ENCODE data around the gene WDR6. TPM values are rescaled to one million over a fixed set of nuclear protein-coding genes. Genes with fewer than 3 reads are reported as not detected.
"Not testable (repeated sequence)": the region's sequence is repeated elsewhere in the genome, so short reads cannot be mapped to it uniquely, and the experiment has no call there.

The WDR6 gene
- total RNA-seq, 1 experiment from 2014 or later = 213 TPM

GRCh38 chr3:49007771-49008528, 759 bp downstream of the WDR6 start:
- ChIA-PET CTCF (interaction anchor here (0.5 to 9.3 kb wide), 15 partner anchors 10 to 1395 kb away, joined by 3 to 124 read pairs (median 6); partner anchors contain the start of genes ARIH2, CELSR3, DALRD3 and NCKIPSD), POLR2A (interaction anchor here (0.9 to 4.6 kb wide), 14 partner anchors 10 to 462 kb away, joined by 3 to 81 read pairs (median 5); partner anchors contain the start of genes CELSR3, DAG1, DALRD3 and NDUFAF3)
- Mint-ChIP-seq H3K27me3 (ENCODE audit: low read depth) (no peaks in the 10 kb centered on the region), H3K4me1 (peaks cover 15% of the 10 kb centered on the region), H3K27ac (peak overlapping the region; percentile 100), H3K36me3 (peaks cover 20% of the 10 kb centered on the region), H3K9me3 (no peaks in the 10 kb centered on the region), H3K4me3 (peak overlapping the region; percentile 99)
- TF ChIP-seq ATF6 (CRISPR knock-in tag; IDR thresholded peaks at IDR 0.05) (no peak), EMX1 (CRISPR knock-in tag; IDR thresholded peaks at IDR 0.05) (no peak), ZNF416 (CRISPR knock-in tag; IDR thresholded peaks at IDR 0.05) (peak; percentile 39; the same call in 1 of the 2 replicates), FOXK1 (CRISPR knock-in tag; IDR thresholded peaks at IDR 0.05) (no peak), ZNF671 (CRISPR knock-in tag; IDR thresholded peaks at IDR 0.05) (0 out of 2 replicates have a peak, but pooled peaks have one; percentile 1), ERG (CRISPR knock-in tag; IDR thresholded peaks at IDR 0.05) (peak; percentile 79)
- TF ChIP-seq, protein P1, sequence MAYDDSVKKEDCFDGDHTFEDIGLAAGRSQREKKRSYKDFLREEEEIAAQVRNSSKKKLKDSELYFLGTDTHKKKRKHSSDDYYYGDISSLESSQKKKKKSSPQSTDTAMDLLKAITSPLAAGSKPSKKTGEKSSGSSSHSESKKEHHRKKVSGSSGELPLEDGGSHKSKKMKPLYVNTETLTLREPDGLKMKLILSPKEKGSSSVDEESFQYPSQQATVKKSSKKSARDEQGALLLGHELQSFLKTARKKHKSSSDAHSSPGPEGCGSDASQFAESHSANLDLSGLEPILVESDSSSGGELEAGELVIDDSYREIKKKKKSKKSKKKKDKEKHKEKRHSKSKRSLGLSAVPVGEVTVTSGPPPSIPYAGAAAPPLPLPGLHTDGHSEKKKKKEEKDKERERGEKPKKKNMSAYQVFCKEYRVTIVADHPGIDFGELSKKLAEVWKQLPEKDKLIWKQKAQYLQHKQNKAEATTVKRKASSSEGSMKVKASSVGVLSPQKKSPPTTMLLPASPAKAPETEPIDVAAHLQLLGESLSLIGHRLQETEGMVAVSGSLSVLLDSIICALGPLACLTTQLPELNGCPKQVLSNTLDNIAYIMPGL (CRISPR knock-in tag; IDR thresholded peaks at IDR 0.05) = peak; percentile 4; the same call in 1 of the 2 replicates
- TF ChIP-seq, protein P2, sequence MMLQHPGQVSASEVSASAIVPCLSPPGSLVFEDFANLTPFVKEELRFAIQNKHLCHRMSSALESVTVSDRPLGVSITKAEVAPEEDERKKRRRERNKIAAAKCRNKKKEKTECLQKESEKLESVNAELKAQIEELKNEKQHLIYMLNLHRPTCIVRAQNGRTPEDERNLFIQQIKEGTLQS (CRISPR knock-in tag; conservative IDR thresholded peaks at IDR 0.05) = no peak
- DNase-seq (ENCODE audit: low spot score) (peak; percentile 95), ATAC-seq (peak; percentile 75)

DNA sequence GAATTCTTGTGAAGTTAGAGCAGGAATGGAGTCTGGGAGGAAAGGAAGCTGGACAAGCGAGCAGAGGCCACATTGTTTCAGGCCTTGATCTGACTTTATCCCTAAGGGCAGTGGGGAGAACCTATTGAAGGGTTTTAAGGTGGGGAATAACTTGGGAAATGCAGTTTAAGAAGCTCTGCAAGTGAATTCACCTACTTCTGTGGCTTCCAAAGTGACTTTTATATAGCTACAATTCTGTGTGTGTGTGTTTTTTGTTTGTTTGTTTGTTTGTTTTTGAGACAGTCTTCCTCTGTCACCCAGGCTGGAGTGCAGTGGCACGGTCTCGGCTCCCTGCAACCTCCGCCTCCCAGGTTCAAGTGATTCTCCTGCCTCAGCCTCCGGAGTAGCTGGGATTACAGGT, 1.4 kb downstream of the WDR6 start:
- Mint-ChIP-seq H3K36me3 (peaks cover 23% of the 10 kb centered on the region), H3K4me1 (peaks cover 15% of the 10 kb centered on the region), H3K27ac (peak overlapping the region; percentile 91), H3K4me3 (peak overlapping the region; percentile 99)
- ChIA-PET CTCF (interaction anchor here (1.6 to 9.3 kb wide), 4 partner anchors 14 to 441 kb away, joined by 4 to 124 read pairs (median 56); partner anchors contain the start of genes ARIH2, NDUFAF3 and P4HTM), POLR2A (interaction anchor here (1.0 to 4.6 kb wide), 3 partner anchors 9 to 19 kb away, joined by 3 to 81 read pairs (median 40); partner anchors contain the start of genes DALRD3, NDUFAF3 and P4HTM)
- H3K27me3 Mint-ChIP-seq (ENCODE audit: low read depth); DNase-seq (ENCODE audit: low spot score); ATAC-seq; H3K9me3 Mint-ChIP-seq: not testable (repeated sequence)

- H3K9me3 Mint-ChIP-seq = no peaks in the 10 kb centered on the region
- peaks cover 27% of the 10 kb centered on the region for H3K36me3 Mint-ChIP-seq
- no peaks in the 10 kb centered on the region for H3K27me3 Mint-ChIP-seq (ENCODE audit: low read depth)
- peaks cover 15% of the 10 kb centered on the region for H3K4me1 Mint-ChIP-seq
- CTCF ChIA-PET = interaction anchor here (9.3 kb wide), 1 partner anchor 13 kb away, joined by 124 read pairs; the partner anchor contains the start of gene NDUFAF3
- no peak for TF ChIP-seq ZNF416 (CRISPR knock-in tag; IDR thresholded peaks at IDR 0.05)
- TF ChIP-seq, protein P3, sequence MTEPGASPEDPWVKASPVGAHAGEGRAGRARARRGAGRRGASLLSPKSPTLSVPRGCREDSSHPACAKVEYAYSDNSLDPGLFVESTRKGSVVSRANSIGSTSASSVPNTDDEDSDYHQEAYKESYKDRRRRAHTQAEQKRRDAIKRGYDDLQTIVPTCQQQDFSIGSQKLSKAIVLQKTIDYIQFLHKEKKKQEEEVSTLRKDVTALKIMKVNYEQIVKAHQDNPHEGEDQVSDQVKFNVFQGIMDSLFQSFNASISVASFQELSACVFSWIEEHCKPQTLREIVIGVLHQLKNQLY (CRISPR knock-in tag; IDR thresholded peaks at IDR 0.05) = no peak
- TF ChIP-seq RELA (CRISPR knock-in tag; IDR thresholded peaks at IDR 0.05; ENCODE audit: borderline replicate concordance) = no peak
- TF ChIP-seq FOXP1 (CRISPR knock-in tag; IDR thresholded peaks at IDR 0.05; ENCODE audit: borderline replicate concordance) = no peak
- TF ChIP-seq, protein P4, sequence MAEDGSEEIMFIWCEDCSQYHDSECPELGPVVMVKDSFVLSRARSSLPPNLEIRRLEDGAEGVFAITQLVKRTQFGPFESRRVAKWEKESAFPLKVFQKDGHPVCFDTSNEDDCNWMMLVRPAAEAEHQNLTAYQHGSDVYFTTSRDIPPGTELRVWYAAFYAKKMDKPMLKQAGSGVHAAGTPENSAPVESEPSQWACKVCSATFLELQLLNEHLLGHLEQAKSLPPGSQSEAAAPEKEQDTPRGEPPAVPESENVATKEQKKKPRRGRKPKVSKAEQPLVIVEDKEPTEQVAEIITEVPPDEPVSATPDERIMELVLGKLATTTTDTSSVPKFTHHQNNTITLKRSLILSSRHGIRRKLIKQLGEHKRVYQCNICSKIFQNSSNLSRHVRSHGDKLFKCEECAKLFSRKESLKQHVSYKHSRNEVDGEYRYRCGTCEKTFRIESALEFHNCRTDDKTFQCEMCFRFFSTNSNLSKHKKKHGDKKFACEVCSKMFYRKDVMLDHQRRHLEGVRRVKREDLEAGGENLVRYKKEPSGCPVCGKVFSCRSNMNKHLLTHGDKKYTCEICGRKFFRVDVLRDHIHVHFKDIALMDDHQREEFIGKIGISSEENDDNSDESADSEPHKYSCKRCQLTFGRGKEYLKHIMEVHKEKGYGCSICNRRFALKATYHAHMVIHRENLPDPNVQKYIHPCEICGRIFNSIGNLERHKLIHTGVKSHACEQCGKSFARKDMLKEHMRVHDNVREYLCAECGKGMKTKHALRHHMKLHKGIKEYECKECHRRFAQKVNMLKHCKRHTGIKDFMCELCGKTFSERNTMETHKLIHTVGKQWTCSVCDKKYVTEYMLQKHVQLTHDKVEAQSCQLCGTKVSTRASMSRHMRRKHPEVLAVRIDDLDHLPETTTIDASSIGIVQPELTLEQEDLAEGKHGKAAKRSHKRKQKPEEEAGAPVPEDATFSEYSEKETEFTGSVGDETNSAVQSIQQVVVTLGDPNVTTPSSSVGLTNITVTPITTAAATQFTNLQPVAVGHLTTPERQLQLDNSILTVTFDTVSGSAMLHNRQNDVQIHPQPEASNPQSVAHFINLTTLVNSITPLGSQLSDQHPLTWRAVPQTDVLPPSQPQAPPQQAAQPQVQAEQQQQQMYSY (CRISPR knock-in tag; IDR thresholded peaks at IDR 0.05) = no peak
- no peak for TF ChIP-seq SOX15 (CRISPR knock-in tag; IDR thresholded peaks at IDR 0.05)
- TF ChIP-seq TCF7 (CRISPR knock-in tag; IDR thresholded peaks at IDR 0.05; ENCODE audit: low read depth) = no peak
- no peak for TF ChIP-seq CBFB (CRISPR knock-in tag; IDR thresholded peaks at IDR 0.05; ENCODE audit: low read depth)
- POLR2A ChIA-PET = interaction anchor here (4.0 to 4.6 kb wide), 2 partner anchors 8 to 13 kb away, joined by 40 to 81 read pairs; partner anchors contain the start of genes DALRD3 and NDUFAF3
- no peak overlapping the region for H3K27ac Mint-ChIP-seq
- ATAC-seq = no peak
- DNase-seq (ENCODE audit: low spot score) = no peak
- peak overlapping the region; percentile 38 for H3K4me3 Mint-ChIP-seq
These were observed 2.2 kb downstream of the WDR6 start for GRCh38 chr3:49009396-49009795.
